Heart right ventricle (tissue), 16 donors: ENCODE data around the gene GASK1A. TPM values are rescaled to one million over a fixed set of nuclear protein-coding genes. Genes with fewer than 3 reads are reported as not detected.
A peak's percentile ranks its signal among the peaks of the same experiment; 100 is the strongest.

Source experiments
- ATAC-seq, 8 donors: fragments of 200-7000 bp; cut with Tn5 transposase; one replicate each; pipeline ENCODE4 v1.9.1; 2020; ENCODE audit warnings: mild to moderate bottlenecking in 8 of 8, moderate library complexity in 8 of 8, moderate number of reproducible peaks in 1 of 8
- DNase-seq, 2 donors: peaks; one replicate each; pipeline ENCODE4 v3.0.0-alpha.2; 2020
- H3K27ac ChIP-seq, 10 donors: fragments of 200-600 bp; sonication (generic) in 2 of 10; one replicate each; pipeline versions ENCODE4 v1.5.0 to v1.8.0; 2020 to 2022; ENCODE audit warnings: mild to moderate bottlenecking in 3 of 10
- H3K27me3 ChIP-seq, 7 donors: fragments of 200-600 bp; one replicate each; pipeline ENCODE4 v1.8.0; 2021 to 2022; ENCODE audit warnings: mild to moderate bottlenecking in 2 of 7
- H3K36me3 ChIP-seq, 9 donors: fragments of 200-600 bp; sonication (generic) in 1 of 9; one replicate each; pipeline versions ENCODE4 v1.5.0 to v1.8.0; 2020 to 2022; ENCODE audit warnings: mild to moderate bottlenecking in 2 of 9
- H3K4me1 ChIP-seq, 9 donors: fragments of 200-600 bp; sonication (generic) in 1 of 9; one replicate each; pipeline versions ENCODE4 v1.5.0 to v1.8.0; 2020 to 2022; ENCODE audit warnings: mild to moderate bottlenecking in 4 of 9
- H3K4me3 ChIP-seq, 10 donors: fragments of 200-600 bp; sonication (generic) in 2 of 10; one replicate each; pipeline versions ENCODE4 v1.5.0 to v1.8.0; 2020 to 2022; ENCODE audit warnings: mild to moderate bottlenecking in 7 of 10, moderate library complexity in 2 of 10
- H3K9me3 ChIP-seq, 11 donors: fragments of 200-600 bp in 10 of 11; sonication (generic) in 2 of 11; one replicate each; pipeline versions ENCODE4 v1.5.0 to v1.8.0; 2013 to 2022; ENCODE audit warnings: mild to moderate bottlenecking in 2 of 11, control low read depth in 1 of 11, moderate library complexity in 1 of 11
- WGBS, 2 donors: extraction: QIAGEN DNeasy Blood & Tissue Kit; methylation state at CpG; one replicate each; pipeline ENCODE4 v1.1.7; 2013; ENCODE audit warnings: inconsistent platforms in 1 of 2; 5-methylcytosine and 5-hydroxymethylcytosine counted together
- intact Hi-C, 10 donors: fragments of 100-400 bp; cut with DNase I; formaldehyde crosslinking; loops; one replicate each; pipeline versions ENCODE4 v1.11.1 to v1.14.2; 2022
- polyA plus RNA-seq, 2 donors: library from polyadenylated mRNA; stranded (reverse); fragments of 200-250 nt; gene quantifications; one replicate each; pipeline ENCODE4 v1.2.3, GENCODE V29; 2013
- total RNA-seq, 10 donors: library from RNA; stranded (reverse); fragmentation: NEBNext Ultra II Directional in 3 of 10; extraction: Animal tissue kit (Norgen Biotek cat#: 25700) in 3 of 10; gene quantifications; one replicate each; pipeline versions ENCODE4 v1.2.1 to v1.2.4, GENCODE V29; 2021 to 2023
- TF ChIP-seq, protein P1 (sequence below), 9 donors: fragments of 200-600 bp; sonication (generic) in 2 of 9; IDR thresholded peaks; one replicate each; pipeline versions ENCODE4 v1.5.0 to v1.8.0; 2021 to 2022; ENCODE audit warnings: antibody characterized with exemption in 9 of 9, mild to moderate bottlenecking in 5 of 9, moderate library complexity in 1 of 9
- donor health status: Arrhythmogenic right ventricular cardiomyopathy.
- donor health status: ischemic (EF 13 %, LVEDD 7.1; RV severe dilation, severe dysfunction).
- donor health status: healthy with polysubstance abuse.
- donor health status: DM: no; HTN: yes; CAD: no.
- donor health status: DM: no; HTN: no; CAD: no.
- donor health status: ischemic (EF 25% LVEDD 6.9; RV normal size, moderate dysfunction).
- donor health status: ischemic (EF 25% LVEDD 5.7; RV mildly dilated, moderate dysfunction).
- donor health status: healthy.
- donor health status: DM: yes; HTN: yes; CAD: no.
- donor health status: Ischemic cardiomyopathy.
- donor health status: ischemic (EF 35%, LVEDD 5.7; RV mildly dilated, moderate dysfunction).
- donor health status: nonischemic (EF 11% LVEDD 7.7; RV severe dilation, severe dysfunction).
- donor health status: DM: yes; HTN: yes; CAD: no.
- donor health status: PGD.
- donor health status: ischemic (EF 29% LVEDD 5.4; RV normal size, mild dysfunction).
- donor health status: nonischemic (EF 23%, LVEDD 6.1; RV moderate dilation, normal function).

The GASK1A gene
- total and polyA plus RNA-seq, 12 donors = 0.28 to 1.5 (median 0.58) TPM

DNA sequence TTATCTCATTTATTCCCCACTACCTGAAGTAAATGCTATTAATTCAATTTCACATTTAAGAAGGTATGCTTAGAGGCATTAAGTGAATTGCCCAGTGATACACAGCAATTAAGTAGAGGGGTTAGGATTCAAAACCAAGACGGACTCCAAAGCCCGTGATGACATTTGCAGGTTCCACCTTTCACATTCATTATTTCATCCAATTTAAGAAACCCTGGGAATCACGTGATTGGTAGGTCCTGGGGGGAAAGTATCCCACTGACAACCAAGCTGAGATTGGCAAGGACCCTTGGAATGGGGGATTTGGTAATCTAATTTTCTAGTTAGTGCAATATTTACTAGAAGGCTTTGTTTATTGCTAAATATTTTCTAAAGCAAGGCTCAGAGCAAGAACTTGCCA lies 124.9 kb downstream of the GASK1A start:
- ATAC-seq = no peak
- H3K9me3 ChIP-seq = no peaks in the 10 kb centered on the region
- WGBS, 2 donors = 75 to 94% methylated on average over 3 of the region's 3 CpGs
- TF ChIP-seq, protein P1, sequence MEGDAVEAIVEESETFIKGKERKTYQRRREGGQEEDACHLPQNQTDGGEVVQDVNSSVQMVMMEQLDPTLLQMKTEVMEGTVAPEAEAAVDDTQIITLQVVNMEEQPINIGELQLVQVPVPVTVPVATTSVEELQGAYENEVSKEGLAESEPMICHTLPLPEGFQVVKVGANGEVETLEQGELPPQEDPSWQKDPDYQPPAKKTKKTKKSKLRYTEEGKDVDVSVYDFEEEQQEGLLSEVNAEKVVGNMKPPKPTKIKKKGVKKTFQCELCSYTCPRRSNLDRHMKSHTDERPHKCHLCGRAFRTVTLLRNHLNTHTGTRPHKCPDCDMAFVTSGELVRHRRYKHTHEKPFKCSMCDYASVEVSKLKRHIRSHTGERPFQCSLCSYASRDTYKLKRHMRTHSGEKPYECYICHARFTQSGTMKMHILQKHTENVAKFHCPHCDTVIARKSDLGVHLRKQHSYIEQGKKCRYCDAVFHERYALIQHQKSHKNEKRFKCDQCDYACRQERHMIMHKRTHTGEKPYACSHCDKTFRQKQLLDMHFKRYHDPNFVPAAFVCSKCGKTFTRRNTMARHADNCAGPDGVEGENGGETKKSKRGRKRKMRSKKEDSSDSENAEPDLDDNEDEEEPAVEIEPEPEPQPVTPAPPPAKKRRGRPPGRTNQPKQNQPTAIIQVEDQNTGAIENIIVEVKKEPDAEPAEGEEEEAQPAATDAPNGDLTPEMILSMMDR (IDR thresholded peaks at IDR 0.05) = no peak
- peaks cover 0 to 36% (median 23%) of the 10 kb centered on the region in 9 donors for H3K4me1 ChIP-seq
- H3K27me3 ChIP-seq = no peaks in the 10 kb centered on the region
- H3K4me3 ChIP-seq = no peak overlapping the region
- intact Hi-C loops = no loop called here
- H3K27ac ChIP-seq = no peak overlapping the region
- no peak for DNase-seq
- H3K36me3 ChIP-seq = no peaks in the 10 kb centered on the region

DNA sequence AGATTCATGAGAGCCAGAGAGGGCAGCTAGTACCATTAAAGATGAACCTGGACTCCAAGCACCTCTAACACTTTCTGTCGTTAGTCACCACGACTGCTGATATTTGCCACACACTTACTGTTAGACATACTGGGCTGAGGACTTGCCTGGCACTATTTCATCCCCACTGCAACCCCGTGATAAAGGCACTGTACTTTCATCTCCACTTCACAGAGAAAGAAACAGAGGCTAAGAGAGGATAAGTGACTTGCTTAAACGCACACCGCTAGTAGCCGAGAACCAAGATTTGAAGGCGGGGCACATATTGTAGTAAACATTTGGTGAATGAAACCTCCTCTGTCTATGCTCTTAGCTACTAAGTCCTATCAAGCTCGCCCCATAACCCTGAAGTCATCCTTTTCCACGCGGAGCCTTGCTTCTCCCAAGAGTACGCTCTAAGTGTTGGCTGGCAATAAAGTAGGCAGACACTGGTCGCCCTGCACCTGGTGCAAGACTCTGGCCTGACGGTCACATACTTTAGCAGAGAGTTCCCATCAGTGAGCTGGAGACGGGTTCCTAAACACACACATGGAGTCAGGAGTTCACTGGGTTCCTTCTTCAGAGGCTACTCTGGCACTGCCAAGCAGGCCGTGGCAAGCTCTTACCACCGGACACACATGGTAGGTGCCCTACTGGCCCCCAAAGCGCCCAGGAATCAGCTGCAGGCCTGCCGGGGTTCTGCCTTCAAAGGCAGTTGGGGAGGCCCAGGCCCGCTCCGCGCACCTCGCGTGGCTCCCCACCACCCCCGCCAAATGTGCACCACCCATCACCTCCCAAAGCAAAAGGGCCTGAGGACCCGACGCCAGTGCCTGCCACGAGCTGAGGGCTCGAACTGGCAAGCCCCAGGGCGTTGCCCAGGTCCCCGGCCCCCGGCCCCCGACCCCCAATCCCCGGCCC lies 125.8 kb downstream of the GASK1A start:
- no peaks in the 10 kb centered on the region for H3K9me3 ChIP-seq
- peak overlapping the region; percentile 68 to 97 (median 89) for H3K4me3 ChIP-seq
- peaks cover 0 to 36% (median 23%) of the 10 kb centered on the region in 9 donors for H3K4me1 ChIP-seq
- H3K27ac ChIP-seq = peak overlapping the region in 5 of 10 donors; percentile 32 to 79 (median 68)
- ATAC-seq (peak; percentile 2 to 47 (median 14)), DNase-seq (no peak)
- H3K36me3 ChIP-seq = no peaks in the 10 kb centered on the region
- TF ChIP-seq, protein P1 (IDR thresholded peaks at IDR 0.05) = no peak
- intact Hi-C loops = no loop called here
- H3K27me3 ChIP-seq = no peaks in the 10 kb centered on the region
- WGBS, 2 donors = 41 to 43% methylated on average over 31 to 33 of the region's 33 CpGs

DNA sequence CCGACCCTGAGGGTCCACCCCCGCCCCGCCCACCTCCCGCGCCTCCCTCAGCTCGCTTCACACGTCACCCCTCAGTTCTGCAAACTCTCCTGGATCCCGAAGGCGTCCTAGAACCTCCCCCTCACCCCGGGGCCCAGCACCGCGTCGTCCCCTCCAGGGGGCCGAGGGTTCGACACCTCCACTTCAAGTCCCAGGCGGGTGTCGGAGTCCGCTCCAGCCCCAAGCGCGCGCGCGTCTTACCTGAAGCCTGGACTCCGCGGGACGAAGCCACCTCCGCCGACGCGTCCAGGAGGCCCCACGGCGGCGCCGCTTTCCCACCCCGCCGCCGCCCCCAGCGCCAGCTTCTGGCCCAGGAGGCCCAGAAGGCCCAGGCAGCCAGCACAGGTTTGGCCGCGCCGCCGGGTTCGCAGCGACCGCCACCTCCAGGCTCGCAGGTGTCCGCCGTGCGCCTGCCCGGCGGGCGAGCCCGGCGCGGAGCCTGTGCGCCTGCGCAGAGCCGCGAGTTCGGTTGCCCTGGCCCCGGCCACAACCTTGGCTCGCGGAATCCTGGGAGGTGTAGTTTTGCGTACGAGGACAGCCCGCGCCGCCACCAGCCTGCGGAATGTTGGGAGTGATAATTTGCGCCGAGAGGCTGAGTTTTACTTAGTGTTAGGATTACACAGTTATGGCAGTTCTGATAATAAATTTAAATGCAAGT lies 126.6 kb downstream of the GASK1A start, which contains the start of gene POMGNT2:
POMGNT2 (minus strand) TSS at position 484 of the 697 bp plus-strand sequence. CDS start 24,648 bp downstream, outside the sequence.
- DNase-seq = peak; percentile 91
- Histone ChIP-seq H3K4me1 (peaks cover 0 to 36% (median 23%) of the 10 kb centered on the region in 9 donors), H3K36me3 (no peaks in the 10 kb centered on the region), H3K27ac (peak within 1 kb of the TSS in 9 of 10 donors; percentile 32 to 79 (median 65)), H3K9me3 (no peaks in the 10 kb centered on the region), H3K4me3 (peak within 1 kb of the TSS; percentile 68 to 97 (median 89)), H3K27me3 (no peaks in the 10 kb centered on the region)
- intact Hi-C loops = no loop called here
- 0 to 1% methylated on average over 56 to 71 of the region's 71 CpGs for WGBS, 2 donors
- TF ChIP-seq, protein P1 (IDR thresholded peaks at IDR 0.05) = peak in 1 of 9 donors; percentile 25
- peak; percentile 95 to 98 (median 97) for ATAC-seq

DNA sequence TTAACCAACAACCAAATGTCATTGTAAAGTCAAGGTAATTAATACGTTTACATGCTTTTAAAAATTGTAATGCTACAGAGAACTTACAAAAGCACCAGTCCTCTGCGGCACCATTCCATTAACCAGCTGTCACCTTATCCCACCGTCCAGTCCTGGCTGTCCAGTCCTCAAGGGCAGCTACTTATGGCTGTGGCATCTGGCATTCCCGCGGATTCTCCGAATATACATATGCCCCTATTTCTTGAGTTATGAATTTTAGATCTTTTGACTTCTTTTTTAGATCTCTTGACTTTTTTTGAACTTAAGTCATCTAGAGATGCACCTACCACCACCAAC lies 127.2 kb downstream of the GASK1A start:
- TF ChIP-seq, protein P1 (IDR thresholded peaks at IDR 0.05) = no peak

More for the DNA sequence above, 127.2 kb downstream of the GASK1A start:
- Histone ChIP-seq H3K9me3 (no peaks in the 10 kb centered on the region), H3K4me1 (peaks cover 0 to 36% (median 23%) of the 10 kb centered on the region in 9 donors), H3K4me3 (peak overlapping the region in 9 of 10 donors; percentile 77 to 97 (median 89)), H3K27me3 (no peaks in the 10 kb centered on the region), H3K36me3 (no peaks in the 10 kb centered on the region), H3K27ac (peak overlapping the region in 1 of 10 donors; percentile 68)
- intact Hi-C loops = no loop called here
- ATAC-seq (peak in 5 of 8 donors; percentile 9 to 49 (median 45)), DNase-seq (no peak)
- WGBS, 2 donors = 4 to 9% methylated on average over 6 of the region's 6 CpGs
